Endothelial cell (in vitro differentiated cells): ENCODE results near the gene STON1. TPM values are rescaled to one million over a fixed set of nuclear protein-coding genes. Genes with fewer than 3 reads are reported as not detected.
"Not testable (repeated sequence)": the region's sequence is repeated elsewhere in the genome, so short reads cannot be mapped to it uniquely, and the experiment has no call there.

Source experiments
- DNase-seq: peaks from one replicate; pipeline ENCODE4 v3.0.0; 2021; ENCODE audit warnings: low spot score
- H3K27ac Mint-ChIP-seq: one replicate; pipeline ENCODE4 v1.8.0; 2021; ENCODE audit warnings: mixed read lengths, inconsistent platforms; ENCODE audit not compliant: unreplicated experiment
- H3K27me3 Mint-ChIP-seq: one replicate; pipeline ENCODE4 v1.8.0; 2021; ENCODE audit warnings: mild to moderate bottlenecking, moderate library complexity, mixed read lengths, inconsistent platforms; ENCODE audit not compliant: unreplicated experiment
- H3K36me3 Mint-ChIP-seq: one replicate; pipeline ENCODE4 v1.8.0; 2021; ENCODE audit warnings: mild to moderate bottlenecking, low read depth, mixed read lengths, inconsistent platforms; ENCODE audit not compliant: unreplicated experiment
- H3K4me1 Mint-ChIP-seq: one replicate; pipeline ENCODE4 v1.8.0; 2021; ENCODE audit warnings: mild to moderate bottlenecking, mixed read lengths, inconsistent platforms; ENCODE audit not compliant: unreplicated experiment
- H3K4me3 Mint-ChIP-seq: one replicate; pipeline ENCODE4 v1.8.0; 2021; ENCODE audit warnings: mild to moderate bottlenecking, mixed read lengths, inconsistent platforms; ENCODE audit not compliant: unreplicated experiment
- H3K9me3 Mint-ChIP-seq: one replicate; pipeline ENCODE4 v1.8.0; 2021; ENCODE audit warnings: mixed read lengths, inconsistent platforms; ENCODE audit not compliant: unreplicated experiment
- CTCF ChIP-seq: fragments of 200-600 bp; sonication (generic); IDR thresholded peaks from one replicate; pipeline ENCODE4 v1.5.0; 2021; ENCODE audit warnings: antibody characterized with exemption; ENCODE audit not compliant: unreplicated experiment
- total RNA-seq: library from RNA; stranded (reverse); fragmentation: NEBNext Ultra II Directional; extraction: Animal tissue kit (Norgen Biotek cat#: 25700); gene quantifications from one replicate; pipeline ENCODE4 v1.2.1, GENCODE V29; 2021; ENCODE audit not compliant: unreplicated experiment

The STON1 gene
- total RNA-seq, 1 donor from 2014 or later = 3.1 TPM

GRCh38 chr2:48551548-48551947, 21.6 kb downstream of the STON1 start:
- Mint-ChIP-seq H3K36me3 (peaks cover 16% of the 10 kb centered on the region), H3K27me3 (no peaks in the 10 kb centered on the region), H3K9me3 (no peaks in the 10 kb centered on the region), H3K27ac (no peak overlapping the region), H3K4me3 (no peak overlapping the region), H3K4me1 (peaks cover 5% of the 10 kb centered on the region)
- DNase-seq = no peak
- no peak for TF ChIP-seq CTCF

GRCh38 chr2:48555071-48555470, 25.1 kb downstream of the STON1 start:
- not testable (repeated sequence) for H3K27ac Mint-ChIP-seq, DNase-seq

GRCh38 chr2:48558456-48558855, 28.5 kb downstream of the STON1 start:
- no peaks in the 10 kb centered on the region for H3K9me3 Mint-ChIP-seq
- no peak for DNase-seq
- peaks cover 2% of the 10 kb centered on the region for H3K27me3 Mint-ChIP-seq
- no peak overlapping the region for H3K4me3 Mint-ChIP-seq
- H3K36me3 Mint-ChIP-seq = peaks cover 17% of the 10 kb centered on the region
- no peak for TF ChIP-seq CTCF
- no peak overlapping the region for H3K27ac Mint-ChIP-seq
- peaks cover 12% of the 10 kb centered on the region for H3K4me1 Mint-ChIP-seq

More at GRCh38 chr2:48555071-48555470, 25.1 kb downstream of the STON1 start:
- not testable (repeated sequence) for H3K27me3 Mint-ChIP-seq, H3K9me3 Mint-ChIP-seq, H3K4me1 Mint-ChIP-seq, H3K4me3 Mint-ChIP-seq
- peaks cover 27% of the 10 kb centered on the region for H3K36me3 Mint-ChIP-seq

- H3K4me1 Mint-ChIP-seq = peaks cover 9% of the 10 kb centered on the region
- peak overlapping the region; percentile 17 for H3K27ac Mint-ChIP-seq
- H3K27me3 Mint-ChIP-seq = peaks cover 2% of the 10 kb centered on the region
- H3K36me3 Mint-ChIP-seq = peaks cover 12% of the 10 kb centered on the region
- TF ChIP-seq CTCF = no peak
- H3K9me3 Mint-ChIP-seq = no peaks in the 10 kb centered on the region
- H3K4me3 Mint-ChIP-seq = no peak overlapping the region
- no peak for DNase-seq
These were observed 30.7 kb downstream of the STON1 start for GRCh38 chr2:48560546-48561209.

GRCh38 chr2:48562281-48562680, 32.3 kb downstream of the STON1 start:
- peaks cover 2% of the 10 kb centered on the region for H3K27me3 Mint-ChIP-seq

More at GRCh38 chr2:48562281-48562680, 32.3 kb downstream of the STON1 start:
- Mint-ChIP-seq H3K27ac (no peak overlapping the region), H3K36me3 (peaks cover 12% of the 10 kb centered on the region), H3K9me3 (no peaks in the 10 kb centered on the region), H3K4me3 (no peak overlapping the region), H3K4me1 (peaks cover 9% of the 10 kb centered on the region)
- no peak for TF ChIP-seq CTCF
- DNase-seq = no peak
